Stomach (tissue), 9 donors: ENCODE results near the gene CEP85L. TPM values are rescaled to one million over a fixed set of nuclear protein-coding genes. Genes with fewer than 3 reads are reported as not detected.

ENCODE experiments used
- DNase-seq, 2 donors: peaks; one replicate each; pipeline versions ENCODE4 v3.0.0 to v3.0.0-alpha.2; 2013 to 2019
- H3K27ac ChIP-seq, 5 donors: fragments of 200-600 bp in 4 of 5; sonication (generic) in 4 of 5; one replicate each; pipeline ENCODE4 v1.5.1; 2013 to 2019; ENCODE audit warnings: mild to moderate bottlenecking in 1 of 5, moderate library complexity in 1 of 5
- H3K27me3 ChIP-seq, 3 donors: fragments of 200-600 bp; sonication (generic); one replicate each; pipeline ENCODE4 v1.5.1; 2017 to 2019; ENCODE audit warnings: mixed run types in 1 of 3
- H3K36me3 ChIP-seq, 4 donors: fragments of 200-600 bp; sonication (generic); 1 replicate in 3 of 4; 2 replicates in 1 of 4; pipeline ENCODE4 v1.5.1; 2016 to 2019
- H3K4me1 ChIP-seq, 4 donors: fragments of 200-600 bp; sonication (generic); one replicate each; pipeline ENCODE4 v1.5.1; 2016 to 2019
- H3K4me3 ChIP-seq, 4 donors: fragments of 200-600 bp; sonication (generic) in 3 of 4; one replicate each; pipeline ENCODE4 v1.5.1; 2016 to 2019; ENCODE audit warnings: mild to moderate bottlenecking in 1 of 4
- H3K9me3 ChIP-seq, 4 donors: fragments of 200-600 bp; sonication (generic); one replicate each; pipeline ENCODE4 v1.5.1; 2016 to 2019
- EP300 ChIP-seq: sonication (generic); formaldehyde crosslinking; IDR thresholded peaks from one replicate; pipeline ENCODE4 v1.6.1; 2017; ENCODE audit warnings: antibody characterized with exemption
- POLR2A ChIP-seq, 4 donors: fragments of 450-650 bp; IDR thresholded peaks; one replicate each; pipeline ENCODE4 v1.6.1; 2016; ENCODE audit warnings: antibody characterized with exemption in 4 of 4, control low read depth in 2 of 4, mild to moderate bottlenecking in 1 of 4, moderate library complexity in 1 of 4
- POLR2AphosphoS5 ChIP-seq, 3 donors: sonication (generic); formaldehyde crosslinking; IDR thresholded peaks; one replicate each; pipeline ENCODE4 v1.6.1; 2016; ENCODE audit warnings: antibody characterized with exemption in 3 of 3
- WGBS, 5 donors: extraction: QIAGEN DNeasy Blood & Tissue Kit in 3 of 5; methylation state at CpG; one replicate each; pipeline versions ENCODE4 v1.1.5 to v1.1.7; 2013 to 2018; 5-methylcytosine and 5-hydroxymethylcytosine counted together
- intact Hi-C: fragments of 100-400 bp; cut with DNase I; formaldehyde crosslinking; loops from one replicate; pipeline ENCODE4 v1.15.1; 2023; ENCODE audit warnings: low total_unique reads
- polyA plus RNA-seq, 3 donors: library from polyadenylated mRNA; stranded (reverse); fragments of 200-250 nt; gene quantifications; one replicate each; pipeline ENCODE4 v1.2.3, GENCODE V29; 2013
- total RNA-seq, 5 donors: library from RNA; depleted of rRNA; stranded (reverse); fragments of >200 nt; gene quantifications; one replicate each; pipeline versions ENCODE4 v1.1.0 to v1.2.3, GENCODE V29; 2014 to 2016
- TF ChIP-seq, protein P1 (sequence below), 7 experiments: fragments of 450-650 bp in 4 of 7; fragments of 200-600 bp in 3 of 7; sonication (generic) in 3 of 7; IDR thresholded peaks; one replicate each; pipeline ENCODE4 v1.5.1; 2016 to 2019; ENCODE audit warnings: antibody characterized with exemption in 7 of 7, control low read depth in 2 of 7, mild to moderate bottlenecking in 1 of 7
- donor health status: healthy with polysubstance abuse.
- donor health status: Bipolar disorder and iron deficiency.
- donor health status: healthy.

Gene CEP85L
- total and polyA plus RNA-seq, 8 donors = 1.5 to 67.7 (median 8.7) TPM

DNA sequence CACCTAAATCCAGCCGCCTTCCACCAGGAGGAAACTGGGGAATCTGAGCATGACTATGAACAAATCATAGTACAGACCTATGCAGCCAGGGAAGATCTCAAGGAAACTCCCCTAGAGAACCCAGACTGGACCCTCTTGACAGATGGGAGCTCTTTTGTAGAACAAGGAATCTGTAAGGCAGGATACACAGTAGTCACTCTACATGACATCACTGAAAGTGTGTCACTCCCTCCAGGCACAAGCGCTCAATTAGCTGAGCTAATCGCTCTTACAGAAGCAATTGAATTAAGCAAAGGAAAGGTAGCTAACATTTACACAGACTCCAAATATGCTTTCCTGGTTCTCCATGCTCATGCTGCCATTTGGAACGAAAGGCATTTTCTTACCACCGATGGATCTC lies 66.5 kb downstream of the CEP85L start:
- intact Hi-C loops = no loop called here
- TF ChIP-seq EP300 (no peak), POLR2A (IDR thresholded peaks at IDR 0.05) (no peak), POLR2AphosphoS5 (IDR thresholded peaks at IDR 0.05) (no peak)
- TF ChIP-seq, protein P1, sequence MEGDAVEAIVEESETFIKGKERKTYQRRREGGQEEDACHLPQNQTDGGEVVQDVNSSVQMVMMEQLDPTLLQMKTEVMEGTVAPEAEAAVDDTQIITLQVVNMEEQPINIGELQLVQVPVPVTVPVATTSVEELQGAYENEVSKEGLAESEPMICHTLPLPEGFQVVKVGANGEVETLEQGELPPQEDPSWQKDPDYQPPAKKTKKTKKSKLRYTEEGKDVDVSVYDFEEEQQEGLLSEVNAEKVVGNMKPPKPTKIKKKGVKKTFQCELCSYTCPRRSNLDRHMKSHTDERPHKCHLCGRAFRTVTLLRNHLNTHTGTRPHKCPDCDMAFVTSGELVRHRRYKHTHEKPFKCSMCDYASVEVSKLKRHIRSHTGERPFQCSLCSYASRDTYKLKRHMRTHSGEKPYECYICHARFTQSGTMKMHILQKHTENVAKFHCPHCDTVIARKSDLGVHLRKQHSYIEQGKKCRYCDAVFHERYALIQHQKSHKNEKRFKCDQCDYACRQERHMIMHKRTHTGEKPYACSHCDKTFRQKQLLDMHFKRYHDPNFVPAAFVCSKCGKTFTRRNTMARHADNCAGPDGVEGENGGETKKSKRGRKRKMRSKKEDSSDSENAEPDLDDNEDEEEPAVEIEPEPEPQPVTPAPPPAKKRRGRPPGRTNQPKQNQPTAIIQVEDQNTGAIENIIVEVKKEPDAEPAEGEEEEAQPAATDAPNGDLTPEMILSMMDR (IDR thresholded peaks at IDR 0.05) = no peak
- peaks cover 33 to 59% (median 46%) of the 10 kb centered on the region in 4 donors for H3K4me1 ChIP-seq
- H3K27ac ChIP-seq = no peak overlapping the region
- H3K4me3 ChIP-seq = no peak overlapping the region
- no peaks in the 10 kb centered on the region for H3K36me3 ChIP-seq
- no peak for DNase-seq
- peaks cover 0 to 3% (median under 1%) of the 10 kb centered on the region in 4 donors for H3K9me3 ChIP-seq
- no peaks in the 10 kb centered on the region for H3K27me3 ChIP-seq
- 95 to 100% (median 97%) methylated on average over 5 of the region's 5 CpGs for WGBS, 5 donors

DNA sequence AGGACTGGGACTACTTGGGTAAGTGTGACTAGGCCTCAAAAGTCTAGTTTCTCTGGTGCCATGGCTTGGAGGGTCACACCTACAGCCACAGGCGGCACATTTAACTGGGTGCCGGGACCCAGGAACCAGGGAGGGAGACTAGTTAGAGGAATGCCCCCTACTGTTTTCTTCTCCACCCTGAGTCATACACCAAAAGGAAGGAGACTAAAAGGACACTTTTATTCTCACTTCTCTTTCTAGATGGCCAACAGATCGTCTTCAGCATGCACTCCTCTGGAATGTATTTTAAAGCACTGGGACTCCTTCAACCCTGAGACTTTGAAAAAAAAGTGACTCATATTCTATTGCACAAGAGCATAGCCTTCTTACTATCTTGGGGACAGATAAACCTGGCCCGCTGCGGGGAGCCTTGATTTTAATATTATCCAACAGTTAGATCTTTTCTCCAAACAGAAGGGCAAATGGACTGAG lies 69.9 kb downstream of the CEP85L start:
- DNase-seq = peak; percentile 11 to 42
- Histone ChIP-seq H3K4me3 (no peak overlapping the region), H3K27ac (peak overlapping the region in 3 of 5 donors; percentile 35 to 46 (median 44)), H3K27me3 (no peaks in the 10 kb centered on the region), H3K9me3 (peaks cover 7 to 26% (median 18%) of the 10 kb centered on the region in 4 donors), H3K36me3 (peaks cover 0 to 10% (median 0%) of the 10 kb centered on the region in 4 donors), H3K4me1 (peaks cover 22 to 34% (median 31%) of the 10 kb centered on the region in 4 donors)
- WGBS, 5 donors = 55 to 64% (median 58%) methylated on average over 5 of the region's 5 CpGs
- intact Hi-C loops = no loop called here
- no peak for TF ChIP-seq EP300
- TF ChIP-seq POLR2A (IDR thresholded peaks at IDR 0.05) = no peak
- no peak for TF ChIP-seq POLR2AphosphoS5 (IDR thresholded peaks at IDR 0.05)
- TF ChIP-seq, protein P1 (IDR thresholded peaks at IDR 0.05) = no peak

DNA sequence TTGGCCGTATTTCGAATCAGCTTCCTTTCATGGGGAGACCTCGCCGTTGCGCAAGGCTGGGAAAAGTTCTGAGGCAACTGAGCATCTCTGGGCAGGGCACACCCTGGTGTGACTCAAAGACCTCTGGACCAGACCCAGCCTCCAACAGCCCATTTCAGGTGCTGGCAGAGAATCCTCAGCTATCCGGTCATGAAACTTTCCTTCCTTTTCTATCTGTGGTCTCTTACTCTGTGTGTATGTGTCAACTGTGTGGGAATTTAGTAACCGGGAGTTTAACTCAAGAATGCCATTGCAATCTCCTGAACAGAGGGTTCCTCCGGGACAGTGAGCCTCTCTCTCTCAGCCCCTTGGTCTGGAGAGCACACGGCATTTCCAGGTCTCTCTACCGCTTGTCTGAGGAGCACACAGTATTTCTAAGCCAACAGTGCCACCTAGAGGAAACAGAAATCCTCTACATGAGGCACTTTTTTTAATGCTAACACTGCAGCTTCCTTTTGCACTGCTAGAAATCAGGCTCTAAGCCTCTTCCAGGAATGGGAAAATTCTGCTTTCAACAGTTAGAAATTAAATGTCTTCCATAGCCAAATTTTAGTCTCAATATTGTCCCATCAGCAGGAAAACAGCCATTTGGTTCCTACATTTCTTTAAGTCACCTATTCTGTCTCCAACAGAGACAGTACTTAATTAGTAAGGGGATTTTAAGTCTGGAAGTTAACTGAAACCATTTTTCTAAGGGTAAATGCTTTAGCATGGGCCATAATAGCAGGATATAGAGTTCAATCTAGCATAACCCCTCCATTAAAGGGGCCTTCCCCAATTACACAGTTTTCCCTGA lies 70.6 kb downstream of the CEP85L start:
- intact Hi-C loops = no loop called here
- peaks cover 7 to 31% (median 19%) of the 10 kb centered on the region in 4 donors for H3K9me3 ChIP-seq
- no peaks in the 10 kb centered on the region for H3K27me3 ChIP-seq
- TF ChIP-seq, protein P1 (IDR thresholded peaks at IDR 0.05) = peak in 5 of 7 experiments; percentile 47 to 61 (median 55)
- TF ChIP-seq EP300 = no peak
- peak overlapping the region in 3 of 5 donors; percentile 35 to 46 (median 44) for H3K27ac ChIP-seq
- 61 to 79% (median 65%) methylated on average over 10 of the region's 10 CpGs for WGBS, 5 donors
- H3K36me3 ChIP-seq = peaks cover 0 to 10% (median under 1%) of the 10 kb centered on the region in 4 donors
- peak in 1 of 2 donors; percentile 87 for DNase-seq
- H3K4me3 ChIP-seq = no peak overlapping the region
- peaks cover 19 to 32% (median 26%) of the 10 kb centered on the region in 4 donors for H3K4me1 ChIP-seq

DNA sequence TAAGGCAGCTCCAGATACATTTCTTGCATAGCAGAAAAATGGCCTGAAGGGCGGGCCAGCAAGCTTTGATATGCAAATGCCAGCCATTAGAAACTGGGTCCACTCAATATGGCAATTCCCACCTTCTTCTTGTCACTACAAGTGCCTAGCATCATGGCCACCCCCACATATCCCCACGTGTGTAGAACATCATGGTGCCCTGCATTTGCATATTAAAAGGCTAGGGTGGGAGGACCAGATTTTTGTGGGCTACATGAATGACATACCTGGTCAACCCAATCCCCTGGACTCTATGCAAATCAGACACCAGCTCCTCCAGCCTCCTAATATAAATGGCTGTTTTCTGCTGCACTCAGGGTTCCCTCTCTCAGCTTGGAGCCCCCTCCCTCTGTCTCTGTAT lies 71.6 kb downstream of the CEP85L start:
- Histone ChIP-seq H3K4me1 (peaks cover 19 to 30% (median 25%) of the 10 kb centered on the region in 4 donors), H3K27ac (no peak overlapping the region), H3K27me3 (no peaks in the 10 kb centered on the region), H3K9me3 (peaks cover 8 to 41% (median 25%) of the 10 kb centered on the region in 4 donors), H3K36me3 (peaks cover under 1 to 14% (median 6%) of the 10 kb centered on the region in 4 donors), H3K4me3 (no peak overlapping the region)
- no peak for DNase-seq
- WGBS, 5 donors = 85 to 97% (median 94%) methylated on average over 2 of the region's 2 CpGs
- intact Hi-C loops = no loop called here
- TF ChIP-seq, protein P1 (IDR thresholded peaks at IDR 0.05) = no peak
- TF ChIP-seq EP300 = no peak
- no peak for TF ChIP-seq POLR2A (IDR thresholded peaks at IDR 0.05)
